Adrenal gland (tissue), 5 donors: Measurements from ENCODE around the gene CD80.

Experiments used
- POLR2A ChIP-seq, 2 donors: fragments of 450-650 bp; IDR thresholded peaks; one replicate each; pipeline ENCODE4 v1.6.1; 2017; ENCODE audit warnings: antibody characterized with exemption in 2 of 2, mild to moderate bottlenecking in 2 of 2, moderate library complexity in 1 of 2
- TF ChIP-seq, protein P1 (sequence below), 6 experiments: fragments of 450-650 bp in 4 of 6; fragments of 200-600 bp in 2 of 6; sonication (generic) in 1 of 6; IDR thresholded peaks; 1 replicate in 5 of 6; 2 replicates in 1 of 6; pipeline versions ENCODE4 v1.5.1 to v1.8.0; 2016 to 2021; ENCODE audit warnings: antibody characterized with exemption in 6 of 6, mild to moderate bottlenecking in 2 of 6, moderate library complexity in 1 of 6
- donor health status: DM: no; HTN: no; CAD: no.

DNA sequence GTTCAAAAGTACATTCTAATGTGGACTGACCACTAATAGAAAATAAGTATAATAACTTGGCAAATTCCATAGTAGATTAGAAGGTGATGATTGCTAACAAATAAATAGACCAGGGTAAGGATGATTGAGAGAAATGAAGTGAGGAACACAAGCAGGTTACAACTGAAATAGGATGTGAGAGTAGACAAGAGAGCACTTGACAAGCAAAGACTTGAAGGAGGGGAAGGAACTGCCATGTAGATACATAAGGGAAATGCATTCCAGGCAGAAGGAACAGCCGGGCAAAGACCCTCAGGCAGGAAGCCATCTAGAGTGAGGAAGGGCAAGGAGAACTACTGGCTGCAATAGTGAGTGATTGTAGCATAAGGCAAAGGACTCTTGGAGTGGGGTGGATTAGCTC, 43.3 kb upstream of the CD80 start:
- no peak for TF ChIP-seq POLR2A (IDR thresholded peaks at IDR 0.05)
- TF ChIP-seq, protein P1, sequence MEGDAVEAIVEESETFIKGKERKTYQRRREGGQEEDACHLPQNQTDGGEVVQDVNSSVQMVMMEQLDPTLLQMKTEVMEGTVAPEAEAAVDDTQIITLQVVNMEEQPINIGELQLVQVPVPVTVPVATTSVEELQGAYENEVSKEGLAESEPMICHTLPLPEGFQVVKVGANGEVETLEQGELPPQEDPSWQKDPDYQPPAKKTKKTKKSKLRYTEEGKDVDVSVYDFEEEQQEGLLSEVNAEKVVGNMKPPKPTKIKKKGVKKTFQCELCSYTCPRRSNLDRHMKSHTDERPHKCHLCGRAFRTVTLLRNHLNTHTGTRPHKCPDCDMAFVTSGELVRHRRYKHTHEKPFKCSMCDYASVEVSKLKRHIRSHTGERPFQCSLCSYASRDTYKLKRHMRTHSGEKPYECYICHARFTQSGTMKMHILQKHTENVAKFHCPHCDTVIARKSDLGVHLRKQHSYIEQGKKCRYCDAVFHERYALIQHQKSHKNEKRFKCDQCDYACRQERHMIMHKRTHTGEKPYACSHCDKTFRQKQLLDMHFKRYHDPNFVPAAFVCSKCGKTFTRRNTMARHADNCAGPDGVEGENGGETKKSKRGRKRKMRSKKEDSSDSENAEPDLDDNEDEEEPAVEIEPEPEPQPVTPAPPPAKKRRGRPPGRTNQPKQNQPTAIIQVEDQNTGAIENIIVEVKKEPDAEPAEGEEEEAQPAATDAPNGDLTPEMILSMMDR (IDR thresholded peaks at IDR 0.05), result no peak
